SU-DHL-6 (cell line): ENCODE data around the gene MPEG1.

ENCODE experiments used
- H2AFZ ChIP-seq: fragments of 200-600 bp; sonication (generic); 2 replicates; pipeline ENCODE4 v1.6.1; 2014; ENCODE audit warnings: low read depth, mild to moderate bottlenecking, moderate library complexity, mixed read lengths, antibody characterized with exemption, low read length; ENCODE audit not compliant: severe bottlenecking
- H3F3A ChIP-seq: fragments of 200-600 bp; shearing (Covaris generic); 2 replicates; pipeline ENCODE4 v1.6.0; 2016; ENCODE audit warnings: antibody characterized with exemption, mild to moderate bottlenecking; ENCODE audit not compliant: insufficient read depth
- H3K27ac ChIP-seq: fragments of 200-600 bp; sonication (generic); 2 replicates; pipeline ENCODE4 v1.5.1; 2016; ENCODE audit warnings: low read depth, mild to moderate bottlenecking, low read length, moderate library complexity, mixed read lengths
- H3K27me3 ChIP-seq: fragments of 200-600 bp; sonication (generic), shearing (Covaris generic); 2 replicates; pipeline ENCODE4 v1.6.0; 2014; ENCODE audit warnings: mild to moderate bottlenecking, low read length
- H3K36me3 ChIP-seq: fragments of 200-600 bp; sonication (generic); 2 replicates; pipeline ENCODE4 v1.6.1; 2014; ENCODE audit warnings: mild to moderate bottlenecking, low read length, mixed read lengths
- H3K4me2 ChIP-seq: fragments of 300-600, 200-600 bp; shearing (Covaris generic), sonication (generic); 2 replicates; pipeline ENCODE4 v1.6.0; 2014; ENCODE audit warnings: low read length, low read depth, mild to moderate bottlenecking; ENCODE audit not compliant: poor library complexity, severe bottlenecking
- H3K4me3 ChIP-seq: fragments of 200-600 bp; sonication (generic); 2 replicates; pipeline ENCODE4 v1.5.1; 2014; ENCODE audit warnings: antibody characterized with exemption, low read length, mild to moderate bottlenecking, mixed read lengths; ENCODE audit not compliant: insufficient read depth, poor library complexity, severe bottlenecking
- H3K79me2 ChIP-seq: fragments of 200-600 bp; sonication (generic); 2 replicates; pipeline ENCODE4 v1.6.1; 2014; ENCODE audit warnings: mild to moderate bottlenecking, low read length, moderate library complexity; ENCODE audit not compliant: insufficient read depth
- H3K9ac ChIP-seq: fragments of 200-600 bp; sonication (generic); 2 replicates; pipeline ENCODE4 v1.7.0; 2014; ENCODE audit warnings: mild to moderate bottlenecking, low read length
- H3K9me2 ChIP-seq: fragments of 200-600 bp; sonication (generic); replicated peaks from 2 replicates; pipeline ENCODE4 v1.6.1; 2014; ENCODE audit warnings: low read length; ENCODE audit not compliant: insufficient read depth
- H3K9me3 ChIP-seq: fragments of 200-600 bp; sonication (generic); 2 replicates; pipeline ENCODE4 v1.6.1; 2014; ENCODE audit warnings: low read length, mixed read lengths; ENCODE audit not compliant: insufficient read depth
- H4K20me1 ChIP-seq: fragments of 200-600 bp; sonication (generic); 2 replicates; pipeline ENCODE4 v1.6.1; 2014; ENCODE audit warnings: low read depth, mild to moderate bottlenecking, antibody characterized with exemption, low read length, moderate library complexity, mixed read lengths
- EZH2phosphoT487 ChIP-seq: fragments of 200-600 bp; sonication (generic), shearing (Covaris generic); conservative IDR thresholded peaks from 2 replicates; pipeline ENCODE4 v1.6.1; 2018; ENCODE audit warnings: mild to moderate bottlenecking, antibody characterized with exemption, low read length, moderate library complexity, mixed read lengths
- TF ChIP-seq, protein P1 (sequence below): fragments of 200-600 bp; sonication (generic); IDR thresholded peaks from one replicate; pipeline ENCODE4 v1.5.1; 2017; ENCODE audit warnings: antibody characterized with exemption, mild to moderate bottlenecking, low read length, moderate library complexity; ENCODE audit not compliant: insufficient read depth, poor library complexity, severe bottlenecking

The MPEG1 gene

DNA sequence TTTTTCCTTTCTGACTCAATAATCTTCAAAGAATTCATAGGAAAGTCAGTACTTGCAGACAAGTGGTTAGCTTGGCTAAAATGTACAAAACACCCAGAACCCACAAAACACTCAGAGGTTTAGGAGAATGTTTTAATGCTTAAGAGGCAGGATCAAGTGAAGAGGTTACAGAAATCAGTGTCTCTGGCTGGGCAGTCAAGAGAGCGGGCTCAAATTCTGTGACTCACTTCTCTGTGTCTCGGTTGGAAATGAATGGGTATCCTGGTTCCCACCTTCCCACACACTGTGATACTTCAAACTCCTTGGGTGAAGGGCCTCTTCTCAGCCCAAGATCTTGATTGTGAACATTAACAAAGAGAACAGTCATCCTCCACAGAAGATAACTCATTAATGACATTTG lies 3.8 kb downstream of the MPEG1 start:
- TF ChIP-seq, protein P1, sequence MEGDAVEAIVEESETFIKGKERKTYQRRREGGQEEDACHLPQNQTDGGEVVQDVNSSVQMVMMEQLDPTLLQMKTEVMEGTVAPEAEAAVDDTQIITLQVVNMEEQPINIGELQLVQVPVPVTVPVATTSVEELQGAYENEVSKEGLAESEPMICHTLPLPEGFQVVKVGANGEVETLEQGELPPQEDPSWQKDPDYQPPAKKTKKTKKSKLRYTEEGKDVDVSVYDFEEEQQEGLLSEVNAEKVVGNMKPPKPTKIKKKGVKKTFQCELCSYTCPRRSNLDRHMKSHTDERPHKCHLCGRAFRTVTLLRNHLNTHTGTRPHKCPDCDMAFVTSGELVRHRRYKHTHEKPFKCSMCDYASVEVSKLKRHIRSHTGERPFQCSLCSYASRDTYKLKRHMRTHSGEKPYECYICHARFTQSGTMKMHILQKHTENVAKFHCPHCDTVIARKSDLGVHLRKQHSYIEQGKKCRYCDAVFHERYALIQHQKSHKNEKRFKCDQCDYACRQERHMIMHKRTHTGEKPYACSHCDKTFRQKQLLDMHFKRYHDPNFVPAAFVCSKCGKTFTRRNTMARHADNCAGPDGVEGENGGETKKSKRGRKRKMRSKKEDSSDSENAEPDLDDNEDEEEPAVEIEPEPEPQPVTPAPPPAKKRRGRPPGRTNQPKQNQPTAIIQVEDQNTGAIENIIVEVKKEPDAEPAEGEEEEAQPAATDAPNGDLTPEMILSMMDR: no peak
- no peak for TF ChIP-seq EZH2phosphoT487
- H3K9ac ChIP-seq: no peak overlapping the region
- H2AFZ ChIP-seq: no peak overlapping the region
- H3K4me3 ChIP-seq: no peak overlapping the region
- no peaks in the 10 kb centered on the region for H3K27me3 ChIP-seq
- no peaks in the 10 kb centered on the region for H3K36me3 ChIP-seq
- H3F3A ChIP-seq: 0 out of 2 replicates have a peak, but pooled peaks cover 5% of the 10 kb centered on the region
- H3K27ac ChIP-seq: no peak overlapping the region
- no peaks in the 10 kb centered on the region for H4K20me1 ChIP-seq
- no peaks in the 10 kb centered on the region for H3K79me2 ChIP-seq
- H3K4me2 ChIP-seq: no peak overlapping the region
- no peaks in the 10 kb centered on the region for H3K9me2 ChIP-seq
- no peaks in the 10 kb centered on the region for H3K9me3 ChIP-seq

- peak overlapping the region; percentile 30; the same call in 1 of the 2 replicates for H3K27ac ChIP-seq
- no peaks in the 10 kb centered on the region for H3K9me3 ChIP-seq
- peak overlapping the region; percentile 25 for H3K4me2 ChIP-seq
- TF ChIP-seq, protein P1: peak; percentile 63
- TF ChIP-seq EZH2phosphoT487: no peak
- no peak overlapping the region for H3K4me3 ChIP-seq
- H3K27me3 ChIP-seq: no peaks in the 10 kb centered on the region
- no peak overlapping the region for H3K9ac ChIP-seq
- H4K20me1 ChIP-seq: no peaks in the 10 kb centered on the region
- no peak overlapping the region for H2AFZ ChIP-seq
- H3K9me2 ChIP-seq: no peaks in the 10 kb centered on the region
- 0 out of 2 replicates have a peak, but pooled peaks cover 5% of the 10 kb centered on the region for H3F3A ChIP-seq
- no peaks in the 10 kb centered on the region for H3K36me3 ChIP-seq
- no peaks in the 10 kb centered on the region for H3K79me2 ChIP-seq
Observed at GRCh38 chr11:59207988-59208451, 4.7 kb downstream of the MPEG1 start.

GRCh38 chr11:59206635-59207034 lies 6.1 kb downstream of the MPEG1 start:
- Histone ChIP-seq H3K27me3 (no peaks in the 10 kb centered on the region), H3K4me2 (no peak overlapping the region), H3K36me3 (no peaks in the 10 kb centered on the region), H3K9me3 (no peaks in the 10 kb centered on the region), H3K9ac (no peak overlapping the region), H4K20me1 (no peaks in the 10 kb centered on the region), H3K4me3 (no peak overlapping the region), H3K9me2 (no peaks in the 10 kb centered on the region), H3K27ac (no peak overlapping the region), H3K79me2 (no peaks in the 10 kb centered on the region), H3F3A (0 out of 2 replicates have a peak, but pooled peaks cover 5% of the 10 kb centered on the region), H2AFZ (no peak overlapping the region)
- no peak for TF ChIP-seq EZH2phosphoT487
- TF ChIP-seq, protein P1: peak; percentile 15
